Gastrocnemius medialis (tissue), 4 donors: Measurements from ENCODE around the gene NTRK3. TPM values are rescaled to one million over a fixed set of nuclear protein-coding genes. Genes with fewer than 3 reads are reported as not detected.
A peak's percentile ranks its signal among the peaks of the same experiment; 100 is the strongest.

Experiments
- ATAC-seq, 2 donors: fragments of 150-250 bp; one replicate each; pipeline ENCODE4 v1.9.1; 2016
- DNase-seq, 2 donors: peaks; one replicate each; pipeline ENCODE4 v3.0.0-alpha.2; 2019
- H3K27ac ChIP-seq, 4 donors: fragments of 200-600 bp; sonication (generic); 1 replicate in 1 of 4; 2 replicates in 3 of 4; pipeline ENCODE4 v1.5.1; 2016 to 2018; ENCODE audit warnings: mild to moderate bottlenecking in 2 of 4, moderate library complexity in 1 of 4
- H3K27me3 ChIP-seq, 3 donors: fragments of 200-600 bp; sonication (generic) in 2 of 3; 1 replicate in 1 of 3; 2 replicates in 2 of 3; pipeline versions ENCODE4 v1.5.1 to v1.6.0; 2016 to 2019; ENCODE audit warnings: mild to moderate bottlenecking in 1 of 3, moderate library complexity in 1 of 3
- H3K36me3 ChIP-seq, 2 donors: fragments of 200-600 bp; sonication (generic) in 1 of 2; one replicate each; pipeline ENCODE4 v1.5.1; 2017 to 2018
- H3K4me1 ChIP-seq, 2 donors: fragments of 200-600 bp; sonication (generic) in 1 of 2; one replicate each; pipeline ENCODE4 v1.5.1; 2016 to 2017; ENCODE audit warnings: mild to moderate bottlenecking in 2 of 2
- H3K4me3 ChIP-seq, 4 donors: fragments of 200-600 bp; sonication (generic) in 3 of 4; 1 replicate in 1 of 4; 2 replicates in 3 of 4; pipeline ENCODE4 v1.5.1; 2016 to 2019; ENCODE audit warnings: mild to moderate bottlenecking in 2 of 4
- H3K9me3 ChIP-seq, 3 donors: fragments of 200-600 bp; sonication (generic) in 2 of 3; 1 replicate in 1 of 3; 2 replicates in 2 of 3; pipeline ENCODE4 v1.5.1; 2016 to 2019
- CTCF ChIP-seq, 5 experiments: fragments of 450-650 bp in 3 of 5; fragments of 200-600 bp in 2 of 5; sonication (generic) in 2 of 5; IDR thresholded peaks in 4 of 5; conservative IDR thresholded peaks in 1 of 5; 1 replicate in 4 of 5; 2 replicates in 1 of 5; pipeline ENCODE4 v1.5.1; 2016 to 2019; ENCODE audit warnings: antibody characterized with exemption in 5 of 5, mild to moderate bottlenecking in 3 of 5, moderate library complexity in 3 of 5
- POLR2A ChIP-seq, 2 donors: fragments of 450-650 bp; IDR thresholded peaks; one replicate each; pipeline ENCODE4 v1.6.1; 2017; ENCODE audit warnings: antibody characterized with exemption in 2 of 2, mild to moderate bottlenecking in 2 of 2, moderate library complexity in 2 of 2
- in situ Hi-C, 4 donors: fragments of 200-750 bp; cut with MboI; loops; one replicate each; pipeline versions ENCODE4 v1.15.0 to v1.8.0; 2017; ENCODE audit warnings: low sequenced_read_pairs in 4 of 4
- intact Hi-C: fragments of 100-400 bp; cut with DNase I; formaldehyde crosslinking; loops from one replicate; pipeline ENCODE4 v1.15.1; 2023; ENCODE audit warnings: low total_unique reads
- total RNA-seq, 4 donors: library from RNA; depleted of rRNA; stranded (reverse); fragments of >200 nt; gene quantifications; one replicate each; pipeline versions ENCODE4 v1.1.0 to v1.2.3, GENCODE V29; 2016

Gene NTRK3
- total RNA-seq, 4 donors from 2014 or later = 0.61 to 2.7 (median 0.77) TPM

GRCh38 chr15:88266170-88266569, 9.6 kb upstream of the NTRK3 start:
- intact Hi-C loops = no loop called here
- Histone ChIP-seq H3K4me3 (no peak overlapping the region), H3K27me3 (no peaks in the 10 kb centered on the region)

GRCh38 chr15:88264622-88265021, 8.1 kb upstream of the NTRK3 start:
- Histone ChIP-seq H3K4me1 (no peaks in the 10 kb centered on the region), H3K27ac (no peak overlapping the region), H3K36me3 (no peaks in the 10 kb centered on the region), H3K27me3 (no peaks in the 10 kb centered on the region), H3K4me3 (no peak overlapping the region), H3K9me3 (no peaks in the 10 kb centered on the region)
- no peak for ATAC-seq
- TF ChIP-seq CTCF (IDR thresholded peaks at IDR 0.05 in 4 of 5, conservative IDR thresholded peaks at IDR 0.05 in 1 of 5) (no peak), POLR2A (IDR thresholded peaks at IDR 0.05) (no peak)
- intact Hi-C loops = loop anchor here (5.0 kb wide), 1 partner anchor 1652 kb away; no protein-coding TSS in a partner anchor
- in situ Hi-C loops = loop anchor here in 2 of 4 donors (25.0 kb wide), 2 partner anchors 1352 to 1652 kb away; no protein-coding TSS in a partner anchor
- no peak for DNase-seq

More at GRCh38 chr15:88266170-88266569, 9.6 kb upstream of the NTRK3 start:
- Histone ChIP-seq H3K36me3 (no peaks in the 10 kb centered on the region), H3K27ac (no peak overlapping the region), H3K4me1 (no peaks in the 10 kb centered on the region), H3K9me3 (no peaks in the 10 kb centered on the region)
- ATAC-seq = no peak
- no peak for DNase-seq
- TF ChIP-seq CTCF (IDR thresholded peaks at IDR 0.05 in 4 of 5, conservative IDR thresholded peaks at IDR 0.05 in 1 of 5) (no peak), POLR2A (IDR thresholded peaks at IDR 0.05) (no peak)
- in situ Hi-C loops = loop anchor here in 2 of 4 donors (25.0 kb wide), 2 partner anchors 1354 to 1654 kb away; no protein-coding TSS in a partner anchor

GRCh38 chr15:88262064-88262463, 5.5 kb upstream of the NTRK3 start:
- H3K27ac ChIP-seq = no peak overlapping the region
- TF ChIP-seq POLR2A (IDR thresholded peaks at IDR 0.05) = no peak
- TF ChIP-seq CTCF (IDR thresholded peaks at IDR 0.05 in 4 of 5, conservative IDR thresholded peaks at IDR 0.05 in 1 of 5) = no peak
- ATAC-seq (no peak), DNase-seq (no peak)
- H3K9me3 ChIP-seq = no peaks in the 10 kb centered on the region
- in situ Hi-C loops = loop anchor here in 2 of 4 donors (25.0 kb wide), 2 partner anchors 1350 to 1650 kb away; no protein-coding TSS in a partner anchor
- H3K4me1 ChIP-seq = peaks cover 3 to 7% of the 10 kb centered on the region in 2 donors
- H3K27me3 ChIP-seq = peaks cover 14 to 15% (median 14%) of the 10 kb centered on the region in 3 donors
- no peak overlapping the region for H3K4me3 ChIP-seq
- intact Hi-C loops = loop anchor here (5.0 kb wide), 1 partner anchor 1650 kb away; no protein-coding TSS in a partner anchor
- no peaks in the 10 kb centered on the region for H3K36me3 ChIP-seq

- no peak for ATAC-seq
Observed at GRCh38 chr15:88258093-88258641, 1.6 kb upstream of the NTRK3 start.

More at GRCh38 chr15:88258093-88258641, 1.6 kb upstream of the NTRK3 start:
- Histone ChIP-seq H3K27me3 (peaks cover 38 to 47% (median 40%) of the 10 kb centered on the region in 3 donors), H3K36me3 (no peaks in the 10 kb centered on the region), H3K4me1 (peaks cover 11 to 12% of the 10 kb centered on the region in 2 donors), H3K9me3 (no peaks in the 10 kb centered on the region), H3K4me3 (peak overlapping the region in 3 of 4 donors; percentile 44 to 58 (median 54)), H3K27ac (no peak overlapping the region)
- DNase-seq = no peak
- in situ Hi-C loops = loop anchor here in 2 of 4 donors (10.0 to 25.0 kb wide), 3 partner anchors 1343 to 1646 kb away; no protein-coding TSS in a partner anchor
- intact Hi-C loops = no loop called here
- TF ChIP-seq POLR2A (IDR thresholded peaks at IDR 0.05) (no peak), CTCF (IDR thresholded peaks at IDR 0.05 in 4 of 5, conservative IDR thresholded peaks at IDR 0.05 in 1 of 5) (no peak)
